ENCODE measurements around the gene CAPN14.

DNA sequence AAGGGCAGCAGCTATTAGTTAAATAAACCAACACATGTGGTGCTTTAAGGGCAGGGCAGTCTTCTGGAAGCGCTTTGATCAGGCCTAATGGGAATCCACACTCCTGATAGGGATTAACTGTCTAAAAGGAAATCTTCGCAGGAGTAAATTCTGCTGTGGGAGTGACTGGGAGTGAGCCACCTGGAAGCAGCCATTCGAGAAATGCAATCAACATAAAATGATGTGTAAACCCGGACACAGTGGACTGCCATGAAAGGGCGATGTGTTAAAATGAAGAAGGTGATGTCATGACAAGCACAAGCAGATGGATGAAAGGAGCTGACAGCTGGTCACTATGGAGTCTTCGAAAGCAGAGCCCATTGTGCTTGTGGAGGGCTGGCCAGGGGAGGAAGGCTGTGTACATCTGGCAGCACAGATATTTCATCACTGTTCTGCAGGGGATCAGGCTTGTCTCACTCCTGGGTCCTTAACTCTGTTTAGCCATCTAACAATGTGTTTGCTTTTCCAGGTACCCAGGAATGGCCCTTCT, 54.2 kb downstream of the CAPN14 start:
- TF ChIP-seq, protein P1, sequence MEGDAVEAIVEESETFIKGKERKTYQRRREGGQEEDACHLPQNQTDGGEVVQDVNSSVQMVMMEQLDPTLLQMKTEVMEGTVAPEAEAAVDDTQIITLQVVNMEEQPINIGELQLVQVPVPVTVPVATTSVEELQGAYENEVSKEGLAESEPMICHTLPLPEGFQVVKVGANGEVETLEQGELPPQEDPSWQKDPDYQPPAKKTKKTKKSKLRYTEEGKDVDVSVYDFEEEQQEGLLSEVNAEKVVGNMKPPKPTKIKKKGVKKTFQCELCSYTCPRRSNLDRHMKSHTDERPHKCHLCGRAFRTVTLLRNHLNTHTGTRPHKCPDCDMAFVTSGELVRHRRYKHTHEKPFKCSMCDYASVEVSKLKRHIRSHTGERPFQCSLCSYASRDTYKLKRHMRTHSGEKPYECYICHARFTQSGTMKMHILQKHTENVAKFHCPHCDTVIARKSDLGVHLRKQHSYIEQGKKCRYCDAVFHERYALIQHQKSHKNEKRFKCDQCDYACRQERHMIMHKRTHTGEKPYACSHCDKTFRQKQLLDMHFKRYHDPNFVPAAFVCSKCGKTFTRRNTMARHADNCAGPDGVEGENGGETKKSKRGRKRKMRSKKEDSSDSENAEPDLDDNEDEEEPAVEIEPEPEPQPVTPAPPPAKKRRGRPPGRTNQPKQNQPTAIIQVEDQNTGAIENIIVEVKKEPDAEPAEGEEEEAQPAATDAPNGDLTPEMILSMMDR (IDR thresholded peaks at IDR 0.05) = no peak
- TF ChIP-seq ZFX (IDR thresholded peaks at IDR 0.05; ENCODE audit: borderline replicate concordance) = no peak

Measured in 22Rv1 (cell line).